HG02678 (cell line): ENCODE results near the gene RTBDN.
A peak's percentile ranks its signal among the peaks of the same experiment; 100 is the strongest.

Experiments
- ATAC-seq: cut with Tn5 transposase; IDR thresholded peaks from one replicate; pipeline ENCODE4 v1.9.1; 2021; ENCODE audit warnings: mild to moderate bottlenecking, moderate library complexity; ENCODE audit not compliant: unreplicated experiment

The RTBDN gene

GRCh38 chr19:12793290-12794195 lies 40.8 kb downstream of the RTBDN start:
- ATAC-seq = peak; percentile 35

GRCh38 chr19:12792853-12793289 lies 41.5 kb downstream of the RTBDN start:
- no peak for ATAC-seq

GRCh38 chr19:12792051-12792852 lies 42.1 kb downstream of the RTBDN start:
- no peak for ATAC-seq

- peak; percentile 32 for ATAC-seq
Observed at GRCh38 chr19:12791345-12792050, 42.9 kb downstream of the RTBDN start, which contains the start of gene JUNB. JUNB (plus strand) TSS chr19:12791486; CDS start chr19:12791772, 286 bp downstream.

GRCh38 chr19:12790628-12791344 lies 43.6 kb downstream of the RTBDN start:
- no peak for ATAC-seq

- ATAC-seq = peak; percentile 39
Observed at GRCh38 chr19:12789904-12790619, 44.3 kb downstream of the RTBDN start.

- ATAC-seq = no peak
Observed at GRCh38 chr19:12789098-12789903, 45.1 kb downstream of the RTBDN start.

- no peak for ATAC-seq
Observed at GRCh38 chr19:12788682-12789097, 45.7 kb downstream of the RTBDN start.

- no peak for ATAC-seq
Observed at GRCh38 chr19:12788042-12788681, 46.2 kb downstream of the RTBDN start.

- no peak for ATAC-seq
Observed at GRCh38 chr19:12787458-12787857, 46.9 kb downstream of the RTBDN start.

GRCh38 chr19:12786952-12787351 lies 47.4 kb downstream of the RTBDN start:
- no peak for ATAC-seq

- no peak for ATAC-seq
Observed at GRCh38 chr19:12786141-12786870, 48.1 kb downstream of the RTBDN start.

GRCh38 chr19:12785431-12786031 lies 48.8 kb downstream of the RTBDN start:
- no peak for ATAC-seq

GRCh38 chr19:12784871-12785430 lies 49.4 kb downstream of the RTBDN start:
- no peak for ATAC-seq

- no peak for ATAC-seq
Observed at GRCh38 chr19:12784394-12784870, 49.9 kb downstream of the RTBDN start.

- no peak for ATAC-seq
Observed at GRCh38 chr19:12783849-12784393, 50.5 kb downstream of the RTBDN start.
